CD4-positive, alpha-beta T cell (primary cell): ENCODE data around the gene IP6K3. TPM values are rescaled to one million over a fixed set of nuclear protein-coding genes. Genes with fewer than 3 reads are reported as not detected.

Experiments used
- ATAC-seq: fragments of 200-7000 bp; cut with Tn5 transposase; one replicate; pipeline ENCODE4 v1.10.0; 2022; ENCODE audit warnings: mild to moderate bottlenecking; ENCODE audit not compliant: poor library complexity
- CTCF ChIA-PET: fragments of 350-600 bp; sonication (Branson Sonifier 250); formaldehyde crosslinking; loops from one replicate; lab custom pipeline; 2021; ENCODE audit warnings: antibody characterized with exemption, inconsistent platforms; lab: Charles Lee
- POLR2A ChIA-PET: fragments of 350-600 bp; sonication (Branson Sonifier 250); formaldehyde crosslinking; loops from one replicate; lab custom pipeline; 2021; ENCODE audit warnings: antibody characterized with exemption, inconsistent platforms; lab: Charles Lee
- DNase-seq, 14 experiments: peaks; one replicate each; pipeline ENCODE4 v3.0.0-alpha.2; 2013 to 2020; ENCODE audit warnings: mixed read lengths in 2 of 14
- H3K27ac ChIP-seq, 2 donors: one replicate each; pipeline versions ENCODE4 v1.5.1 to v1.7.0; 2013; ENCODE audit warnings: low read length in 2 of 2, low read depth in 1 of 2, mild to moderate bottlenecking in 1 of 2
- H3K27me3 ChIP-seq, 2 experiments: 1 replicate in 1 of 2; 2 replicates in 1 of 2; pipeline versions ENCODE4 v1.6.1 to v1.7.0; 2013; ENCODE audit warnings: low read length in 2 of 2, control low read depth in 1 of 2, mild to moderate bottlenecking in 1 of 2, moderate library complexity in 1 of 2; ENCODE audit not compliant: insufficient read depth in 2 of 2, control insufficient read depth in 1 of 2
- H3K36me3 ChIP-seq: one replicate; pipeline ENCODE4 v1.6.1; 2013; ENCODE audit warnings: low read length, control low read depth; ENCODE audit not compliant: insufficient read depth
- H3K4me1 ChIP-seq: one replicate; pipeline ENCODE4 v1.6.1; 2013; ENCODE audit warnings: low read length, control low read depth; ENCODE audit not compliant: insufficient read depth
- H3K4me3 ChIP-seq: one replicate; pipeline ENCODE4 v1.5.1; 2013; ENCODE audit warnings: mild to moderate bottlenecking, low read length, moderate library complexity
- H3K9me3 ChIP-seq, 2 experiments: 1 replicate in 1 of 2; 2 replicates in 1 of 2; pipeline versions ENCODE4 v1.6.1 to v1.7.0; 2013; ENCODE audit warnings: low read length in 2 of 2, mild to moderate bottlenecking in 2 of 2, control low read depth in 1 of 2, moderate library complexity in 1 of 2; ENCODE audit not compliant: control insufficient read depth in 1 of 2, insufficient read depth in 1 of 2
- H3K27ac Mint-ChIP-seq: one replicate; pipeline ENCODE4 v1.8.0; 2020; ENCODE audit warnings: mixed read lengths
- H3K27me3 Mint-ChIP-seq: one replicate; pipeline ENCODE4 v1.8.0; 2021; ENCODE audit warnings: mixed read lengths
- H3K36me3 Mint-ChIP-seq: one replicate; pipeline ENCODE4 v1.8.0; 2021; ENCODE audit warnings: low read depth, mixed read lengths
- H3K4me1 Mint-ChIP-seq: one replicate; pipeline ENCODE4 v1.8.0; 2021; ENCODE audit warnings: low read depth, mixed read lengths
- H3K4me3 Mint-ChIP-seq: one replicate; pipeline ENCODE4 v1.8.0; 2020; ENCODE audit warnings: mild to moderate bottlenecking, mixed read lengths
- H3K9me3 Mint-ChIP-seq: one replicate; pipeline ENCODE4 v1.8.0; 2020; ENCODE audit warnings: mixed read lengths
- CTCF ChIP-seq: fragments of 200-600 bp; IDR thresholded peaks from one replicate; pipeline ENCODE4 v1.8.0; 2022; ENCODE audit warnings: antibody characterized with exemption, mild to moderate bottlenecking
- intact Hi-C, 2 experiments: fragments of 100-400 bp; cut with DNase I in 1 of 2; cut with micrococcal nuclease in 1 of 2; formaldehyde crosslinking; loops; one replicate each; pipeline versions ENCODE4 v1.15.1 to v1.9.0; 2023 to 2025; cut with DNase I, micrococcal nuclease
- microRNA-seq: library from miRNA; unstranded; fragments of <30 nt; microRNA quantifications from one replicate; pipeline ENCODE4 v1.2.0, GENCODE V29; 2021; ENCODE audit warnings: borderline microRNAs expressed, borderline replicate concordance
- total RNA-seq, 174 experiments: library from RNA in 2 of 174; stranded (reverse) in 2 of 174; gene quantifications; one replicate each; pipeline ENCODE4 v1.2.3 and lab custom pipeline; 2021 to 2026

Gene IP6K3
- total RNA-seq, 2 experiments from 2014 or later, result not detected

DNA sequence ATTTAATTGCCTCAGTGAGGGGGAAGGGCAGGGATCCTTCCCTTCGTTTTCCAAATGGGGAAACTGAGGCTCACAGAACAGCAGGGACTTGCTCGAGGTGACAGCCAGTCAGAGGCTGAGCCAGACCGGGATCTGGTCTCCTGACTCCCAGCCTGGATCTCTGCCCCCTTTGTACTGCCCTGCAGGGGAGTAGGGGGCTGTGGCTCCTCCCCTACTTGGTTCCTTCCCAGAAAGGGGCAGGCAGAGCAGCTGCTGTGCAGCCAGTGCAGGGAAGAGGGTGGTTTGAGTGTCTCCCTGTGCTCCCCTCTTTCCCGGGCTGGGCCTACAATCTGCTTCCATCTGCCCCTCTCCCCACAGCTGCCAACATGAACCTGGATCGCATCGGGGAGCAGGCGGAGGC is 72.9 kb downstream of the IP6K3 start:
- H3K27ac Mint-ChIP-seq, result no peak overlapping the region
- peaks cover 92% of the 10 kb centered on the region for H3K36me3 Mint-ChIP-seq
- H3K27ac ChIP-seq, result no peak overlapping the region
- H3K9me3 ChIP-seq, result peaks cover 0 to 6% of the 10 kb centered on the region in 2 experiments
- no peak for TF ChIP-seq CTCF
- ChIA-PET CTCF (no interaction called here), POLR2A (no interaction called here)
- H3K4me3 ChIP-seq, result no peak overlapping the region
- no peaks in the 10 kb centered on the region for H3K9me3 Mint-ChIP-seq
- peaks cover 9% of the 10 kb centered on the region for H3K4me1 Mint-ChIP-seq
- H3K36me3 ChIP-seq, result peaks cover 93% of the 10 kb centered on the region
- no peaks in the 10 kb centered on the region for H3K27me3 Mint-ChIP-seq
- no peak overlapping the region for H3K4me3 Mint-ChIP-seq
- DNase-seq, result no peak
- peaks cover 9% of the 10 kb centered on the region for H3K4me1 ChIP-seq
- H3K27me3 ChIP-seq, result no peaks in the 10 kb centered on the region
- no peak for ATAC-seq
- intact Hi-C loops, result no loop called here

DNA sequence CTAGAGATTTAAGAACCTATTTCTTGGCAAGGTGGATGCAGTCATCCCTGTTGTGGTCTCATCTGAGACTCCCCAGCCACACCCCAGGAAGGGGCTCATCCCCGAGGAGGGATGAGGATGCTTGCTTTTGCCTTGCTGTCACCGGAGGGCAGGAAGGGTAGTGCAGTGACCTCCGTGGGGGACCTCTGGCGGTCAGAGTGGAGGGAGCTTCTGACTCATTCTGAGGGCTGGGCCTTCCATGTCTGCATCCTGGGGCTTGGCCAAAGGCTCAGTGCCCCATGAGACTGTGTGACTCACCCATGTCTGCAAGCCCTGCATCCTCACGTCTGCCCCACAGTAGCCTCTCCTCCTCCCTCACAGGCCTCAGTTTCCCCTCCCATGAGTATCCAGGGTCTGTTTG is 73.9 kb downstream of the IP6K3 start:
- Histone ChIP-seq H3K36me3 (peaks cover 91% of the 10 kb centered on the region), H3K4me3 (no peak overlapping the region), H3K9me3 (peaks cover 0 to 6% of the 10 kb centered on the region in 2 experiments), H3K4me1 (peaks cover 19% of the 10 kb centered on the region), H3K27me3 (no peaks in the 10 kb centered on the region), H3K27ac (no peak overlapping the region)
- no peaks in the 10 kb centered on the region for H3K9me3 Mint-ChIP-seq
- ChIA-PET CTCF (no interaction called here), POLR2A (no interaction called here)
- peaks cover 14% of the 10 kb centered on the region for H3K4me1 Mint-ChIP-seq
- intact Hi-C loops, result no loop called here
- DNase-seq (no peak), ATAC-seq (no peak)
- no peaks in the 10 kb centered on the region for H3K27me3 Mint-ChIP-seq
- no peak overlapping the region for H3K4me3 Mint-ChIP-seq
- H3K36me3 Mint-ChIP-seq, result peaks cover 92% of the 10 kb centered on the region
- H3K27ac Mint-ChIP-seq, result no peak overlapping the region
- no peak for TF ChIP-seq CTCF

GRCh38 chr6:33671744-33672072 is 75.0 kb downstream of the IP6K3 start:
- ChIA-PET CTCF (interaction anchor here (0.7 kb wide), 1 partner anchor 29 kb away, joined by 3 read pairs; no protein-coding TSS in a partner anchor), POLR2A (no interaction called here)
- Mint-ChIP-seq H3K4me3 (no peak overlapping the region), H3K27ac (no peak overlapping the region), H3K4me1 (peaks cover 14% of the 10 kb centered on the region), H3K36me3 (peaks cover 94% of the 10 kb centered on the region), H3K27me3 (no peaks in the 10 kb centered on the region), H3K9me3 (no peaks in the 10 kb centered on the region)
- H3K36me3 ChIP-seq, result peaks cover 91% of the 10 kb centered on the region
- H3K4me3 ChIP-seq, result no peak overlapping the region
- H3K27ac ChIP-seq, result no peak overlapping the region
- TF ChIP-seq CTCF, result no peak
- ATAC-seq, result no peak
- no peak for DNase-seq
- H3K9me3 ChIP-seq, result peaks cover 0 to 6% of the 10 kb centered on the region in 2 experiments
- intact Hi-C loops, result no loop called here
- H3K27me3 ChIP-seq, result no peaks in the 10 kb centered on the region
- H3K4me1 ChIP-seq, result peaks cover 19% of the 10 kb centered on the region

Small RNAs within 50 kb of the gene (microRNA-seq; reads per million reads assigned to microRNA genes)
- gene MIR3934, result 6.7 reads per million, percentile 31 among the genes with 10 or more reads in this experiment

Other genes with a start within 250 kb of the IP6K3 start
- 10 to 100 TPM; 38.3 to 40.8 TPM for gene BAK1, start 166.6 kb downstream of the IP6K3 start, total RNA-seq
- gene ITPR3, start 125.6 kb downstream of the IP6K3 start, total RNA-seq, result 10 to 100 TPM; 44.5 to 45.5 TPM
- gene UQCC2, start 35.2 kb downstream of the IP6K3 start, total RNA-seq, result 1 to 10 TPM; 8.7 to 9.3 TPM
- 100 to 1,000 TPM; 122 to 124 TPM for gene LEMD2, start 42.2 kb upstream of the IP6K3 start, total RNA-seq
- not detected for gene MLN, start 57.1 kb upstream of the IP6K3 start, total RNA-seq